Lower lobe of right lung (tissue), 2 donors: ENCODE measurements around the gene NEK5. TPM values are rescaled to one million over a fixed set of nuclear protein-coding genes. Genes with fewer than 3 reads are reported as not detected.
"Not testable (repeated sequence)": the region's sequence is repeated elsewhere in the genome, so short reads cannot be mapped to it uniquely, and the experiment has no call there.

ENCODE experiments used
- ATAC-seq, 2 donors: fragments of 200-7000 bp; cut with Tn5 transposase; one replicate each; pipeline ENCODE4 v1.9.1; 2020 to 2022; ENCODE audit warnings: mild to moderate bottlenecking in 2 of 2, moderate library complexity in 2 of 2
- DNase-seq: peaks from one replicate; pipeline ENCODE4 v3.0.0-alpha.2; 2020
- H3K27ac ChIP-seq: fragments of 200-600 bp; one replicate; pipeline ENCODE4 v1.8.0; 2022
- H3K27me3 ChIP-seq: fragments of 200-600 bp; one replicate; pipeline ENCODE4 v1.8.0; 2022; ENCODE audit warnings: low read depth
- H3K36me3 ChIP-seq: fragments of 200-600 bp; one replicate; pipeline ENCODE4 v1.8.0; 2022; ENCODE audit warnings: mild to moderate bottlenecking
- H3K4me1 ChIP-seq: fragments of 200-600 bp; one replicate; pipeline ENCODE4 v1.8.0; 2022
- H3K4me3 ChIP-seq: fragments of 200-600 bp; one replicate; pipeline ENCODE4 v1.8.0; 2022; ENCODE audit warnings: mild to moderate bottlenecking
- H3K9me3 ChIP-seq: fragments of 200-600 bp; one replicate; pipeline ENCODE4 v1.8.0; 2022
- CTCF ChIP-seq: fragments of 200-600 bp; IDR thresholded peaks from one replicate; pipeline ENCODE4 v1.8.0; 2022; ENCODE audit warnings: antibody characterized with exemption, mild to moderate bottlenecking
- intact Hi-C: fragments of 100-400 bp; cut with DNase I; formaldehyde crosslinking; loops from one replicate; pipeline ENCODE4 v1.11.0; 2022
- total RNA-seq: library from RNA; stranded (reverse); fragmentation: NEBNext Ultra II Directional; extraction: Animal tissue kit (Norgen Biotek cat#: 25700); gene quantifications from one replicate; pipeline ENCODE4 v1.2.1, GENCODE V29; 2021
- donor health status: DM: no; HTN: yes; CAD: no; lungs with severe emphysema.

Gene NEK5
- total RNA-seq, 1 donor from 2014 or later: 4.1 TPM

GRCh38 chr13:52082601-52083000 is 46.3 kb downstream of the NEK5 start:
- DNase-seq (no peak), ATAC-seq (no peak)
- TF ChIP-seq CTCF: no peak
- Histone ChIP-seq H3K4me1 (no peaks in the 10 kb centered on the region), H3K27me3 (no peaks in the 10 kb centered on the region), H3K36me3 (no peaks in the 10 kb centered on the region), H3K4me3 (no peak overlapping the region), H3K9me3 (no peaks in the 10 kb centered on the region), H3K27ac (no peak overlapping the region)
- intact Hi-C loops: no loop called here

DNA sequence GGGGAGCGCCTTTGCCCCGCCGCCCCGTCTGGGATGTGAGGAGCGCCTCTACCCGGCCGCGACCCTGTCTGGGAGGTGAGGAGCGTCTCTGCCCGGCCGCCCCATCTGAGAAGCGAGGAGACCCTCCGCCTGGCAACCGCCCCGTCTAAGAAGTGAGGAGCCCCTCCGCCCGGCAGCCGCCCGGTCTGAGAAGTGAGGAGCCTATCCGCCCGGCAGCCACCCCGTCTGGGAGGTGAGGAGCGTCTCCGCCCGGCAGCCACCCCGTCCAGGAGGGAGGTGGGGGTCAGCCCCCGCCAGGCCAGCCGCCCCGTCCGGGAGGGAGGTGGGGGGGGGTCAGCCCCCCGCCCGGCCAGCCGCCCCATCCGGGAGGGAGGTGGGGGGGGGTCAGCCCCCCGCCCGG is 49.0 kb downstream of the NEK5 start:
- intact Hi-C loops, ATAC-seq, DNase-seq, H3K36me3 ChIP-seq, H3K9me3 ChIP-seq, H3K4me3 ChIP-seq, H3K27me3 ChIP-seq, H3K27ac ChIP-seq, H3K4me1 ChIP-seq: not testable (repeated sequence)

- no peak for TF ChIP-seq CTCF
- no peaks in the 10 kb centered on the region for H3K4me1 ChIP-seq
- H3K9me3 ChIP-seq: peaks cover 22% of the 10 kb centered on the region
- no peaks in the 10 kb centered on the region for H3K36me3 ChIP-seq
- no peak for ATAC-seq
- H3K27ac ChIP-seq: no peak overlapping the region
- intact Hi-C loops: no loop called here
- no peaks in the 10 kb centered on the region for H3K27me3 ChIP-seq
- no peak overlapping the region for H3K4me3 ChIP-seq
- no peak for DNase-seq
Measured at GRCh38 chr13:52070929-52071523, 57.8 kb downstream of the NEK5 start.

- Histone ChIP-seq H3K27me3 (no peaks in the 10 kb centered on the region), H3K9me3 (peaks cover 27% of the 10 kb centered on the region), H3K4me1 (no peaks in the 10 kb centered on the region), H3K36me3 (no peaks in the 10 kb centered on the region), H3K4me3 (no peak overlapping the region), H3K27ac (no peak overlapping the region)
- no peak for TF ChIP-seq CTCF
- intact Hi-C loops: no loop called here
- DNase-seq: no peak
- ATAC-seq: no peak
Measured at GRCh38 chr13:52067237-52067636, 61.6 kb downstream of the NEK5 start.

DNA sequence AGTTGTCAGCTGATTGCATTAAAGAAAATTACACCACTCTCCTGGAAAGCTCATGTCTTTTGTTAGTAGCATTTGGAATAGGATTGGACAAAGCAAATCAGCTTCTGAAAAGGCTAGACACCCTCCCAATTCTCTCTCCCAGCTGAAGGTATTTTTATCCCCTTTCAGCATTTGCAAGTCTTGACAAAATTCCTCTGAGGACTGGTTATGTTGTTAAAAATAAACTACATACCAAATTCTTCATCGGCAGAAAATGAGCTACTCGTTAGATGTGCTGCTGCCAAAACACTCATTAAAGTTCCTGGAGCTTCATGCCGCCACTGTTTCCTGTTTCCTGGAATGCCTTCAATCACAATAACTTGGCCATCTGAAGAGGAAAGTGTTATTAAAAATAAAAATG is 67.3 kb downstream of the NEK5 start:
- Histone ChIP-seq H3K27ac (no peak overlapping the region), H3K36me3 (no peaks in the 10 kb centered on the region), H3K27me3 (no peaks in the 10 kb centered on the region), H3K4me1 (peaks cover 3% of the 10 kb centered on the region), H3K9me3 (peaks cover 11% of the 10 kb centered on the region), H3K4me3 (no peak overlapping the region)
- DNase-seq (no peak), ATAC-seq (no peak)
- no peak for TF ChIP-seq CTCF
- intact Hi-C loops: no loop called here

DNA sequence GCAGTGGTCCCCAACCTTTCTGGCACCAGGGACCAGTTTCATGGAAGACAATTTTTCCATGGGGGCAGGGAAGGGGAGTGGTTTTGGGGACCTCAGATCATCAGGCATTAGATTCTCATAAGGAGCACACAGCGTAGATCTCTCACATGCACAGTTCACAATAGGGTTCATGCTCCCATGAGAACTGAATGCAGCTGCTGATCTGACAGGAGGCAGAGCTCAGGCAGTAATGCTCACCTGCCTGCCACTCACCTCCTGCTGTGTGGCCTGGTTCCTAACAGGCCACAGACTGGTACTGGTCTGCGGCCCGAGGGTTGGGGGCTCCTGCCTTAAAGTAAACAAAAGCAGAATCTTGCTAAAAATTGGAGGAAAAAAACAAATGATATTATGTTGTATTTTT is 67.8 kb downstream of the NEK5 start:
- H3K4me1 ChIP-seq, H3K27me3 ChIP-seq, H3K4me3 ChIP-seq, H3K9me3 ChIP-seq, intact Hi-C loops, H3K27ac ChIP-seq, DNase-seq, ATAC-seq, H3K36me3 ChIP-seq: not testable (repeated sequence)

- no peaks in the 10 kb centered on the region for H3K36me3 ChIP-seq
- no peak overlapping the region for H3K27ac ChIP-seq
- H3K4me3 ChIP-seq: no peak overlapping the region
- no peak for TF ChIP-seq CTCF
- H3K27me3 ChIP-seq: no peaks in the 10 kb centered on the region
- no peak for ATAC-seq
- H3K4me1 ChIP-seq: no peaks in the 10 kb centered on the region
- H3K9me3 ChIP-seq: no peaks in the 10 kb centered on the region
- DNase-seq: no peak
- intact Hi-C loops: no loop called here
Measured at GRCh38 chr13:52053460-52053859, 75.4 kb downstream of the NEK5 start.
